Measurements from ENCODE around the gene WDR49.

Gene WDR49

GRCh38 chr3:167483708-167484475 lies 169.8 kb downstream of the WDR49 start:
- DNase-seq, result no peak

DNA sequence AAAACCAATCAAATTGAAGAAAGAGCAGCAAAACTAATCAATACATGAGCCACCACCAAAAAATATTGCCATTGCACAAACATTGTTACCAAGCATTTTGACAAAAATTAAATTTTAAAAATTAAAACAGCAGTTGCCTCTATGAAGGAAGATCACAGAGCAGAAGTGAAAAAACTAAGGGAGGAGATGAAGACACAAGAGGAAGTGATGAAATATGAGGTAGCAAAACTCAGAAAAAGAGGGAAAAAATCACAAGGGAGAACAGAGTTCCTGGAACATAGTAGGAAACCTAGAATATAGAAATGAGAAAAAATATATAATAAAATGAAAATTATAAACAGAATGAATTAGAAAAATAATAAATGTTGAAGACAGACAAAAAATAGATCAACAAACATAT lies 172.6 kb downstream of the WDR49 start:
- DNase-seq, result no peak

DNA sequence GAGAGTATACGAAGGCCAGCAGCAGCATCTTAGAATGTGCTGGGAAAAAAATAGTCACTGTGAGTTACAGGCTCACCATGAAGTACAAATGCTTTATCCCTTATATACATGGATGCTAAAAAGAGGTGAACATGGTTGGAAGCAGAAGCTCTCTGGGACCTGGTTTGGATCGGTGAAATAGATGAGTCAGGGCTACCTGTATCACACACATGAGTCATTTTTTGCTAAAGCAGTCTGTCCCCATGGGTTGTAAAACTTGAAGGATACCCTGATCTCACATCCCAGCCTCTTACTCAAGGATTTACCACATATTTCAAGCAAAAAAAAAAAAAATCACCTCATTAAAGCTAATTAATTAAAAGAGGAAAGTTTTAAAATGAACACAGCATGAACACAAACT lies 173.0 kb downstream of the WDR49 start:
- DNase-seq, result no peak

- no peak for DNase-seq
Measured at GRCh38 chr3:167473863-167474262, 179.9 kb downstream of the WDR49 start, which contains the start of gene SERPINI2. SERPINI2 (minus strand) TSS chr3:167474042; CDS start chr3:167471834, 2,208 bp downstream.

DNA sequence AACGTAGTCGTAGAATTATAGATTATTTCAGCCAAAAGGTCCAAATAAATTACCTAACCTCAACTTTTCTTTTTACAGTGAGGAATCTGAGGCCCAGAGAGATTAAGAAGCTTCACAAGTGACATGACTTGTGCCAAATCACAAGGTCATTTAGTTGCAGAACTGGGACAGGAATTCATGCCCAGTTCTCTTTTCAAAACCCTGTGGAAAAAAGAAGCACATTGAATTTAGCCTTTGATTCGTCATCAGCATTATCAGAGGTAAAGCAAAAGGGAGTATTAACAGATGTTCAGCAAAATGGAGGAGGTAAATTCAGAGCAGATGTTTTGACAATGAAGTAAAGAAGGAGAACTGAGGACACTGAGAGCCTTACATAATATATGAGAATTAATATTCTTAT lies 184.4 kb downstream of the WDR49 start:
- no peak for DNase-seq

DNA sequence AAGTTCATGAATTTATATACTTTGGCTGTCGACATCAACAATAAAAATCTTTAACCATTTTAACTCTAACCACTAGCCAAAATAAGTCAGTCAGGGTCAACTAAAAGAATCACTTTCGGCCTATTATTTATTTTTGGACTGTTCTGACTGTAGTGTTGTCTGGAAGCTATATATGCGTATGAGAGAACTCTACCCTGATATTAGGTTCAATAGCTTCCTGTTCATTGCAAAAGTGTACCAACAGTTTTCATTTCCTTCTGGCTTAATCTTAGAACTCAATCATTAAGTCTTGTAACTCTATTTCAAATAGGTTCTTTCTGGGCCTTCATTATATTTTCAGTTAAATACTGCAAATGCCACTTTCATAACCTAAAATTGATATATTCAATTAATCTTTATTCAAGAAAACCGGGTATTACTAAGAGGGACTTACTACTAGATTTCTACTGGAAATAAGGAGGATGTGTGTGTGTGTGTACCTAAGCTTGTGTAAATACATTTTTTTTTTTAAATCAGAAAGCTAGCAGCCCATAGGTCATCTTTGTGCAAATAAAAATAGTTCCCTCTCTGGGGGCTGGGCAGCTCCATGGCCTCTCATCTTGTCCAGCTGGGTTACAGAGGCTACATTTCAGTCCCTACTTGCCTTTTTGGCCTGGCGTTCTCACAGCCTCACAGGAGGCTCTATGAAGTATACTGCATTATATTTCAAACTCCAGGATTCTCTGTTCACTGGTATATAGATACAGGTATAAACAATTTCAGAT lies 185.7 kb downstream of the WDR49 start:
- DNase-seq, result no peak

DNA sequence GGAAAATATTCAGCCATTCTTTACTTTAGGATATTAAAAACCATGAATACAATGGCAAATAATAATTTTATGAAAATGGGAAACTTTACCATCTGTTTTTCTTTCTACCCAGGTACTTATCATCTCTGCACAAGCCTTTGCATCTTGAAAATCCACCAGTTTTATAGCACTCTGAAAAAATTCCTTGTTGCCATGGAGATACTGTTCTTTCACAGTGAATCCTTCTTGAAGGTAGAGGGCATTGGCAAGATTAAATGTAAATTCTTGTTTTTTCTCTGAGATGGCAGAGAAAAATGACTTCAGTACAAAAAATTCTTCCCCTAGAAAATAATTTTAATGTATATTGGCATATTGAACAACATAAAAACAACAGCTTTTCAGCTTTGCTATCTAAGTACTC lies 186.8 kb downstream of the WDR49 start:
- no peak for DNase-seq

- no peak for DNase-seq
Measured at GRCh38 chr3:167456157-167456799, 197.5 kb downstream of the WDR49 start.

DNA sequence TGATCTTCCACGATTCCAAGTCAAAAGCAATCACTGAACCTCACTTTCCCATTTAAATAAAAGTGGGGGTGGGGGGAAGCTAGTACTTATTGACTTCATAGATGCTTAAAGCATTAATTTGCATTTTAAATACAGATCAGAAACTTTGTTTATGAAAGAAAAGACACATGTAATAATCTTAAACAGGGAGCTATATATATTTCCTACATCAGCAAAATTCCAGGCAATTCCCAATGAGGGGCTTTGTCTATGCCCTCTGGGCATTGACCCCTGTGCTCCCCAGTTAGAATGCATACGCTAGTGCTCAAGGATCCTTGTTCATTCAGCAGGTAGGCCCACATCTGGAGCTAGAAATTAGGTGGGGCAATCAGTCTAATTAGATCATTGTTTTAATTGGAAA lies 199.9 kb downstream of the WDR49 start:
- DNase-seq, result no peak

DNA sequence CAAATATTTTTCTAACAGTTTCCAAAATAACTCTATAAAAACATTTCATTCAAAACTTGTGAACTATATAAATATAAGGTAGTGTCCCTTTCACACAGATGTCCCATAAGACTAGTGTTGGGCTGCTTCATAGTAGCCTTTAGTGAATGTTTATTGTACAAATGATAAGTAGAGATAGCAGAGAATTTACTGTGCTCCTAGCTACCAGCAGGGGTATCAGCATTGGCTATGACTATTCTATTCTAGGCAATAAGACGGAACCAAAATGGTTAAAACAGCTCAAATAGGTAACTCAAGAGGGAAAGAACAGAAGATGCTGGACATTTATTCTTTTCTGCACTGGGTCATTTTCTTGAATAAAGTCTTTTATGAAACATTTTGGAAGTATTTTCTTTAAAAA lies 202.5 kb downstream of the WDR49 start:
- no peak for DNase-seq

- no peak for DNase-seq
Measured at GRCh38 chr3:167450675-167451074, 203.1 kb downstream of the WDR49 start.

DNA sequence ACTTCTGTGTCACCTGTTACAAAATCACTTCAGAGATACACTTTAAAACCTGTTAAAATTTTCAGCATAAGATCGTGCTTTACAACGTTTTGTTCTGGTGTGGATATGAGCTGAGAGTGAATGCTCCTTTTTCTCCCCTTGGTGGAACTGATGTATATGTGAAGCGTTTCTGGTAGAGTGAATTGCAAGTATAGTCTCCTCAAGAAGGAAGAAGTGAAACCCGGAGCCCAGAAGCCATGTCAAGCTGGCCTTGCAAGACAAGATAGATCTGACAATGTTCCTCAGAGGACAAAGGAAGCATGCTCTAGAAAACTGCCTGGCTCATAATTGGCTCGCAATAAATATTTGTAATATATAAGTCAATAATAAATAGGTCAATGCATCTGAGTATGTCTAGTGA lies 203.5 kb downstream of the WDR49 start:
- no peak for DNase-seq

DNA sequence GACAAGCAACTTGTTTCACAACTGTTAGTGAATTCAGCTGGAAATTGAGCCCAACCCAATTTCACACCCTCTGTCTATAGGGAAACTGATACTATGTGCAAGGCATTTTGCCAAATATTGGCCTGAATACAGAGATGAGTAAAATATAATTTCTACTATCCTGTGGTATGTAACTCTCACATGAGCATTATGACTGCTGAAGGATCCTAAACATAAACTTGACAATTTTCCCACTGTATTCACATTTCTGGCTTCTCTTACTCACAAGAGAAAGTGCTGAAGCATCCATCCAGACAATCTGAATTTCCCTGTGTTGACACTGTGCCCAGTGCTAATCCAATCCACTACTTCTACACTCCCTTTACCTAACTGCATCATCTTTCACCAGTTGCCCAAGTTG lies 208.3 kb downstream of the WDR49 start:
- DNase-seq, result no peak

DNA sequence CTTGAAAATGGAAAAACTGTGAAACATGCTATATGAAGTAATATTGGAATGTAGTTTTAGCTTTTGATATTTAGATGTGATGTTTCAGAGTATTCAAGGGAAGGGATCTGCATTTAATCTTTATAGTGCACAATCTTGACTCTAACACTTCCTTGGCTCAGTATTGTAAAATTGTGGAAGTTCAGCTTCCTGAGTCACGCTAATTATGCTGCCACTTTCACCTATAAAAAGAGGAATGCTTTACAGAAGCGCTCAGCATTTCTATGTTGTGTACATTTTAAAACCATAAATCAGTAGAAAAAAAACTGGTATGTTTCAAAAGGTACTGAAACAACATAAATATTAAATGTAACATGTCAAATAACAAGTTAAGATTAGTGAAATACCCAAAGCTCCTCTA lies 212.5 kb downstream of the WDR49 start:
- DNase-seq, result no peak

- DNase-seq, result no peak
Measured at GRCh38 chr3:167437428-167438139, 216.2 kb downstream of the WDR49 start.

Measured in NCI-H226 (cell line).